Lung (tissue), 13 donors: ENCODE results near the gene WDR44. TPM values are rescaled to one million over a fixed set of nuclear protein-coding genes. Genes with fewer than 3 reads are reported as not detected.
A peak's percentile ranks its signal among the peaks of the same experiment; 100 is the strongest.

Source experiments
- ATAC-seq: fragments of 200-7000 bp; cut with Tn5 transposase; one replicate; pipeline ENCODE4 v1.9.1; 2020; ENCODE audit warnings: moderate number of reproducible peaks; ENCODE audit not compliant: insufficient read depth, low FRiP score
- DNase-seq, 3 donors: peaks; one replicate each; pipeline ENCODE4 v3.0.0-alpha.2; 2013 to 2017
- H3K27ac ChIP-seq, 2 donors: one replicate each; pipeline ENCODE4 v1.5.1; 2013; ENCODE audit warnings: mild to moderate bottlenecking in 2 of 2, moderate library complexity in 2 of 2, control low read depth in 1 of 2, inconsistent platforms in 1 of 2, low read depth in 1 of 2, low read length in 1 of 2
- H3K27me3 ChIP-seq, 3 donors: one replicate each; pipeline ENCODE4 v1.5.1; 2013; ENCODE audit warnings: low read length in 2 of 3; ENCODE audit not compliant: control insufficient read depth in 3 of 3, insufficient read depth in 3 of 3
- H3K36me3 ChIP-seq, 4 donors: one replicate each; pipeline ENCODE4 v1.5.1; 2013; ENCODE audit warnings: low read length in 4 of 4, mild to moderate bottlenecking in 1 of 4, moderate library complexity in 1 of 4; ENCODE audit not compliant: control insufficient read depth in 4 of 4, insufficient read depth in 4 of 4
- H3K4me1 ChIP-seq, 5 donors: one replicate each; pipeline ENCODE4 v1.5.1; 2013; ENCODE audit warnings: low read length in 5 of 5, mild to moderate bottlenecking in 2 of 5, moderate library complexity in 1 of 5; ENCODE audit not compliant: control insufficient read depth in 5 of 5, insufficient read depth in 5 of 5
- H3K4me3 ChIP-seq: one replicate; pipeline ENCODE4 v1.5.1; 2013; ENCODE audit warnings: mild to moderate bottlenecking, control low read depth, moderate library complexity
- H3K9ac ChIP-seq, 2 donors: one replicate each; pipeline ENCODE4 v1.5.1; 2013; ENCODE audit warnings: low read length in 2 of 2, control low read depth in 1 of 2; ENCODE audit not compliant: insufficient read depth in 1 of 2
- H3K9me3 ChIP-seq, 4 donors: one replicate each; pipeline ENCODE4 v1.5.1; 2013; ENCODE audit warnings: low read length in 3 of 4, mild to moderate bottlenecking in 1 of 4, moderate library complexity in 1 of 4; ENCODE audit not compliant: control insufficient read depth in 4 of 4, insufficient read depth in 3 of 4
- WGBS, 2 donors: extraction: QIAGEN DNeasy Blood & Tissue Kit; methylation state at CpG; one replicate each; pipeline ENCODE4 v1.1.7; 2013; 5-methylcytosine and 5-hydroxymethylcytosine counted together
- polyA plus RNA-seq, 2 donors: library from polyadenylated mRNA; stranded (reverse); fragments of 200-250 nt; gene quantifications; one replicate each; pipeline ENCODE4 v1.2.1, GENCODE V29; 2013
- small RNA-seq: library from RNA; depleted of rRNA; stranded (forward); fragments of <200 nt; gene quantifications from one replicate; pipeline ENCODE3, GENCODE V24; 2014; ENCODE audit warnings: low replicate concordance
- total RNA-seq, 2 donors: library from RNA; depleted of rRNA in 1 of 2; stranded (reverse); fragments of >200 nt in 1 of 2; gene quantifications; one replicate each; pipeline ENCODE4 v1.2.1, GENCODE V29; 2014 to 2021
- TF ChIP-seq, protein P1 (sequence below): IDR thresholded peaks from 2 replicates; pipeline ENCODE4 v1.5.1; 2012; ENCODE audit warnings: mild to moderate bottlenecking; ENCODE audit errors: control extremely low read depth, extremely low read depth
- donor health status: control.
- donor health status: control.
- donor health status: Bipolar disorder and iron deficiency.
- donor health status: healthy.
- donor health status: DM: yes; HTN: yes; CAD: no.

Gene WDR44
- total and polyA plus RNA-seq, 4 donors = 3.0 to 15.8 (median 10.2) TPM

DNA sequence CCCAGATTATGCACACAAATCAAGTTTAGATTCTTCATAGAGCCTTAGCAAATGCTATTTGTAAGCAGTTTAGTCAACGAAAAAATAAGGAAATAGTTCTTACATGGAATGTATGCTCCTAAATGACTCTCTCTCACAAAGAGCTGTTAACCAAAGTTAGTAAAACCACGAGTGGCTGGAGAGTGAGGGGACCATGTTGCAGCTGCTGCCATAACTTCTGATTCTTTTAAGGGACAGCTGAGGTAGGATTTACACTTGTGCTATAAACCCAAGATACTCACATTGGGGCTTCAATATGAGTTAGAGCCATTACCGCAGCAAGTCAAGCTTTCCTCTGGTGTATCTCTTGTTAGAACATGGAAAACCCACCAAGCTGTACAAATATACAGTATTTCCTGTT, 152.4 kb downstream of the WDR44 start:
- H3K4me3 ChIP-seq = no peak overlapping the region
- peaks cover 0 to 15% (median 6%) of the 10 kb centered on the region in 5 donors for H3K4me1 ChIP-seq
- no peak overlapping the region for H3K27ac ChIP-seq
- ATAC-seq (no peak), DNase-seq (no peak)
- no peaks in the 10 kb centered on the region for H3K9me3 ChIP-seq
- TF ChIP-seq, protein P1, sequence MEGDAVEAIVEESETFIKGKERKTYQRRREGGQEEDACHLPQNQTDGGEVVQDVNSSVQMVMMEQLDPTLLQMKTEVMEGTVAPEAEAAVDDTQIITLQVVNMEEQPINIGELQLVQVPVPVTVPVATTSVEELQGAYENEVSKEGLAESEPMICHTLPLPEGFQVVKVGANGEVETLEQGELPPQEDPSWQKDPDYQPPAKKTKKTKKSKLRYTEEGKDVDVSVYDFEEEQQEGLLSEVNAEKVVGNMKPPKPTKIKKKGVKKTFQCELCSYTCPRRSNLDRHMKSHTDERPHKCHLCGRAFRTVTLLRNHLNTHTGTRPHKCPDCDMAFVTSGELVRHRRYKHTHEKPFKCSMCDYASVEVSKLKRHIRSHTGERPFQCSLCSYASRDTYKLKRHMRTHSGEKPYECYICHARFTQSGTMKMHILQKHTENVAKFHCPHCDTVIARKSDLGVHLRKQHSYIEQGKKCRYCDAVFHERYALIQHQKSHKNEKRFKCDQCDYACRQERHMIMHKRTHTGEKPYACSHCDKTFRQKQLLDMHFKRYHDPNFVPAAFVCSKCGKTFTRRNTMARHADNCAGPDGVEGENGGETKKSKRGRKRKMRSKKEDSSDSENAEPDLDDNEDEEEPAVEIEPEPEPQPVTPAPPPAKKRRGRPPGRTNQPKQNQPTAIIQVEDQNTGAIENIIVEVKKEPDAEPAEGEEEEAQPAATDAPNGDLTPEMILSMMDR = no peak
- H3K9ac ChIP-seq = no peak overlapping the region
- H3K27me3 ChIP-seq = no peaks in the 10 kb centered on the region
- no peaks in the 10 kb centered on the region for H3K36me3 ChIP-seq
- 46 to 48% methylated on average over 3 of the region's 3 CpGs for WGBS, 2 donors

DNA sequence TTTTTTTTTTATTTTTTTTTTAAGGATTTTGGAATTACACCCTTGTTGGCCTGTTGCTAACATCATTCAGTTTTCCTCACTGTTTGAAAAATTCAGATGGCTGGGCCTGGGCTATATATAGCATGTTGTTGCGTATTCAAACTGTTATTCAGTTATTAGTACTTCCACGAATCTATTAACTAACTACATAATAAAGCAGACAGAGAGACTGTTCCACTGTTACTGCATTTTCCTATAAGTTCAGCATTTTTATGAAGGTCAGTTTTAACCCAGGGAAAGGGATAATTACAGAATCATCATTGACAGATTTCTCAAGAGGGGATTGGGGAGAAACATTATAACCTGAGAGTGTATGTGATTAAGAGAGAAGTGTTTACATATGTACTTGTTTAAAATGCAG, 152.8 kb downstream of the WDR44 start:
- no peak for DNase-seq
- H3K9me3 ChIP-seq = no peaks in the 10 kb centered on the region
- no peak overlapping the region for H3K9ac ChIP-seq
- 43 to 62% methylated on average over 2 of the region's 2 CpGs for WGBS, 2 donors
- no peaks in the 10 kb centered on the region for H3K27me3 ChIP-seq
- no peak overlapping the region for H3K4me3 ChIP-seq
- ATAC-seq = no peak
- H3K27ac ChIP-seq = no peak overlapping the region
- H3K4me1 ChIP-seq = peaks cover 0 to 15% (median 6%) of the 10 kb centered on the region in 5 donors
- H3K36me3 ChIP-seq = no peaks in the 10 kb centered on the region
- TF ChIP-seq, protein P1 = no peak

DNA sequence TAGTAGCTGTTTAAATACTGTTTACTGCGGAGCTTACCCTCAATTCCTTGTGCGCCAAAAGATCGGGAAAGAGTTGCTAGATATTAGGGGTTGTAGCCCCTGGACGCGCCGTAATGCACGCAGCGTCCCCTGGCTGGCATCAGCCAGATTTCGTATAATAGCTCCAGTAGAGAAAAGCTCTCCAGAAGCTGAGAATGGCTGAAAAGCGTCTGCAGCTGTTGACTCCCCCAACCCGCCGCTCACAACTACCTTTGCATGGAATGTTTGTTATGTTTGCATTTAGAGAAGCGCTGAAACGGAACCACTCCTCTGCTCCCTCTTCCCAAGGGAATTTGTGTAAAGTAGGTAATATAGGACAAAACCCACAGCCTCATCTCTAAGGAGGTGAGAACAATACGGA, 153.4 kb downstream of the WDR44 start:
- no peak for ATAC-seq
- Histone ChIP-seq H3K27me3 (no peaks in the 10 kb centered on the region), H3K9me3 (no peaks in the 10 kb centered on the region), H3K4me3 (no peak overlapping the region), H3K4me1 (peaks cover 0 to 15% (median 6%) of the 10 kb centered on the region in 5 donors), H3K9ac (no peak overlapping the region), H3K36me3 (no peaks in the 10 kb centered on the region), H3K27ac (no peak overlapping the region)
- TF ChIP-seq, protein P1 = no peak
- 65 to 82% methylated on average over 15 of the region's 15 CpGs for WGBS, 2 donors
- DNase-seq = peak in 1 of 3 donors; percentile 22

Small RNA genes within 50 kb of the gene (small RNA-seq; reads per million reads assigned to genes)
- gene MIR1277 = not detected

Other genes starting within 250 kb of the WDR44 start
- 1 to 10 TPM; 3.6 to 7.9 TPM for gene KLHL13, start 229.3 kb upstream of the WDR44 start, total RNA-seq
- gene KLHL13, start 229.3 kb upstream of the WDR44 start, polyA plus RNA-seq = 1 to 10 TPM in 1 of 2 donors, under 1 TPM in 1; 0.47 to 1.2 TPM
- gene DOCK11, start 149.7 kb downstream of the WDR44 start, total RNA-seq = 10 to 100 TPM; 27.0 to 32.0 TPM
- gene DOCK11, start 149.7 kb downstream of the WDR44 start, polyA plus RNA-seq = 10 to 100 TPM; 16.0 to 20.3 TPM